ACC112 (cell line): ENCODE data around the gene RUBCNL.
A peak's percentile ranks its signal among the peaks of the same experiment; 100 is the strongest.
"Not testable (repeated sequence)": the region's sequence is repeated elsewhere in the genome, so short reads cannot be mapped to it uniquely, and the experiment has no call there.

Experiments
- H2AFZ ChIP-seq: fragments of 200-600 bp; sonication (generic); one replicate; pipeline ENCODE4 v1.6.0; 2017; ENCODE audit warnings: antibody characterized with exemption, low read length; ENCODE audit not compliant: unreplicated experiment
- H3K27ac ChIP-seq: fragments of 200-600 bp; sonication (generic); 2 replicates; pipeline ENCODE4 v1.5.1; 2014; ENCODE audit warnings: low read depth, mild to moderate bottlenecking, antibody characterized with exemption, low read length, moderate library complexity
- H3K27me3 ChIP-seq: fragments of 200-600 bp; sonication (generic); 2 replicates; pipeline ENCODE4 v1.6.1; 2014; ENCODE audit warnings: mild to moderate bottlenecking, antibody characterized with exemption, low read length, moderate library complexity, mixed read lengths; ENCODE audit not compliant: insufficient read depth
- H3K36me3 ChIP-seq: fragments of 200-600 bp; sonication (generic); 2 replicates; pipeline ENCODE4 v1.6.1; 2016; ENCODE audit warnings: mild to moderate bottlenecking, antibody characterized with exemption, low read length, moderate library complexity, mixed read lengths; ENCODE audit not compliant: insufficient read depth
- H3K4me1 ChIP-seq: fragments of 200-600 bp; sonication (generic); one replicate; pipeline ENCODE4 v1.6.1; 2016; ENCODE audit warnings: low read length, mixed read lengths; ENCODE audit not compliant: insufficient read depth, unreplicated experiment, control insufficient read depth
- H3K4me3 ChIP-seq: fragments of 200-600 bp; sonication (generic); 2 replicates; pipeline ENCODE4 v1.5.1; 2014; ENCODE audit warnings: mild to moderate bottlenecking, low read depth, low read length
- H3K79me2 ChIP-seq: fragments of 200-600 bp; sonication (generic); one replicate; pipeline ENCODE4 v1.6.0; 2016; ENCODE audit warnings: low read length; ENCODE audit not compliant: control insufficient read depth, unreplicated experiment, insufficient read depth

RUBCNL gene

DNA sequence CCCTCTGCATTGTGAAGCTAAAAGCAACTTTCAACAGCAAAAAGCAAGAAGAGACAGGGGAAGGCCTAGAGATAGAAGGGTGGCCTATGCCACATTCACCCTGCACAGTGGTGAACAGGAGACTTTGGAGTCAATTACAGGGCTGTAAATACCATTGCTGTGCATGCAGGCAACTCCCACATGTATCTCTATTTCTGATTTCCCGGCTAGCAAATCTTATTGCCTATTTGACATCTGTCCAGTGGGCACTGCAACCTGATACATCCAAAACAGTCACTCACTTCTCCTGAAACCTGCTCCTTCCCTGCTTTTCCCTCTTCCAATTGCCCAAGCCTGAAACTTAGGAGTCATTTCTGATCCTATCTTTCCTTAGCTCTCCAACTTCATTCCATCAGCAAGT lies 13.4 kb downstream of the RUBCNL start:
- peaks cover 22% of the 10 kb centered on the region for H3K4me1 ChIP-seq
- H3K4me3 ChIP-seq = no peak overlapping the region
- H3K36me3 ChIP-seq = no peaks in the 10 kb centered on the region
- H3K79me2 ChIP-seq = no peaks in the 10 kb centered on the region
- no peak overlapping the region for H3K27ac ChIP-seq
- no peaks in the 10 kb centered on the region for H3K27me3 ChIP-seq
- no peak overlapping the region for H2AFZ ChIP-seq

DNA sequence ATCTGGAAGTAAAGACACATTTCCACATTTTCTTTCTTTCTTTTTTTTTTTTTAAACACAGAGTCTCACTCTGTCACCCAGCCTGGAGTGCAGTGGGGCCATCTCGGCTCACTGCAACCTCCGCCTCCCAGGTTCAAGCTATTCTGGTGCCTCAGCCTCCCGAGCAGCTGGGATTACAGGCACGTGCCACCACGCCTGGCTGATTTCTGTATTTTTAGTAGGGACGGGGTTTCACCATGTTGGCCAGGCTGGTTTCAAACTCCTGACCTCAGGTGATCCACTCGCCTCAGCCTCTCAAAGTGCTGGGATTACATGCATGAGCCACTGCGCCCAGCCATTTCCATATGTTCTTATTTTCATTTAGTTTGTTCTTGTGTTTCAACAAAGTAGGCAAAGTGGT lies 14.1 kb downstream of the RUBCNL start:
- not testable (repeated sequence) for H3K27me3 ChIP-seq, H3K27ac ChIP-seq, H3K4me3 ChIP-seq, H2AFZ ChIP-seq, H3K79me2 ChIP-seq, H3K36me3 ChIP-seq
- H3K4me1 ChIP-seq = peaks cover 29% of the 10 kb centered on the region

DNA sequence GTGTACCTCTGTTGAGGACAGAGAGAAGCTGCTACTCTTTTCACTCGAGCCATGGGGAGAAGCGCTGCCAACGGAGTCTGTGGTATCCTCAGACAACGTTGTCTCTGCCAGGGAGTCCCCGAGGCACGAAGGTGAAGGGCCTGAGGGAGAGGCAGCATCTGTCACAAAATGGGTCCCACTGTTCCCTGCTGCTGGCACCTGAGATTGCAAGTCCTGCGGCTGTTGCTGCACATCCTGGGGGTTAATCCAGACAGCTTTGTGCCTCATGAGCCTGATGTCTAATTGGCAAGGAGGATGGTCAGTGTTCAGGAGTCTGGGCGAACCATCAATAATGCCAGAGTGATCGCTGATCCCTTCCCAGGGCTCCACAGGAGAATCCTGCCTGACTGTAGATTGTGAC lies 15.0 kb downstream of the RUBCNL start:
- no peaks in the 10 kb centered on the region for H3K27me3 ChIP-seq
- H2AFZ ChIP-seq = no peak overlapping the region
- no peak overlapping the region for H3K4me3 ChIP-seq
- no peak overlapping the region for H3K27ac ChIP-seq
- no peaks in the 10 kb centered on the region for H3K36me3 ChIP-seq
- H3K79me2 ChIP-seq = no peaks in the 10 kb centered on the region
- H3K4me1 ChIP-seq = peaks cover 38% of the 10 kb centered on the region

DNA sequence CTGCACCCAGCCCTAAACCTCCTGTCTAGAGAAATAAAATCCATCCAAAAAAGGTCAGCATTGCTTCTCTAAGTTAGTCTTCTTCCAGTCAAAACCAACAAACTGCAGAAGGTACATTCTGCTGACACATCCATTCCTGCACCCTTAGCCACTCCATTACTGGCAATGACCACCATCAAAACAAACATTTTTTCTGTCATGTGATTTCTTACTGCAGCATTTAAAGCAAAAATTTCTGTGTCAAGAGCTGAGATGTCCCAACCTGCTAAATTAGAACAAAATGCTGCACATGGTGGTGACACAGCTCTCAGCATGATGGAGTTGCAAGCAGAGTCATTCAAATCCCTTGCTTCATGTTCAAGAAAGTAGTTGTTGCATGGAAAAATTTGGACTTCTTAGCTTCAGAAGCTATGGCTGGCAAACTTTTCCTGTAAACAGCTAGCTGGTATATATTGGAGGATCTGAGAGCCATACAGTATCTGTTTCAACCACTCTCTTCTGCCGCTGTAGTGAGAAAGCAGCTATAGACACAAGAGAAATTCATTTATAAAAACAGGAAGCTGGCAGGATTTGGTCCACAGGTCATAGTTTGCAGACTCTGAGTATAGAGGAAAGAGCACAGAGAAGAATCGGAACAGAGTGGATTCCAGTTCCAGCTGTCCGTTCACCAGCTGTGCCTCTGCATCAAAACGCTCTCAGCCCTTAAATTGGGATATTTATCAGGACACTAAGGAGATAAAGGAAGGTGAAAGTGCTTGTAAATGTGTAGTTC lies 17.4 kb downstream of the RUBCNL start:
- Histone ChIP-seq H3K4me1 (peaks cover 38% of the 10 kb centered on the region), H3K79me2 (no peaks in the 10 kb centered on the region), H3K4me3 (no peak overlapping the region), H3K27ac (peak overlapping the region; percentile 74), H3K27me3 (no peaks in the 10 kb centered on the region), H2AFZ (peak overlapping the region; percentile 45), H3K36me3 (no peaks in the 10 kb centered on the region)

DNA sequence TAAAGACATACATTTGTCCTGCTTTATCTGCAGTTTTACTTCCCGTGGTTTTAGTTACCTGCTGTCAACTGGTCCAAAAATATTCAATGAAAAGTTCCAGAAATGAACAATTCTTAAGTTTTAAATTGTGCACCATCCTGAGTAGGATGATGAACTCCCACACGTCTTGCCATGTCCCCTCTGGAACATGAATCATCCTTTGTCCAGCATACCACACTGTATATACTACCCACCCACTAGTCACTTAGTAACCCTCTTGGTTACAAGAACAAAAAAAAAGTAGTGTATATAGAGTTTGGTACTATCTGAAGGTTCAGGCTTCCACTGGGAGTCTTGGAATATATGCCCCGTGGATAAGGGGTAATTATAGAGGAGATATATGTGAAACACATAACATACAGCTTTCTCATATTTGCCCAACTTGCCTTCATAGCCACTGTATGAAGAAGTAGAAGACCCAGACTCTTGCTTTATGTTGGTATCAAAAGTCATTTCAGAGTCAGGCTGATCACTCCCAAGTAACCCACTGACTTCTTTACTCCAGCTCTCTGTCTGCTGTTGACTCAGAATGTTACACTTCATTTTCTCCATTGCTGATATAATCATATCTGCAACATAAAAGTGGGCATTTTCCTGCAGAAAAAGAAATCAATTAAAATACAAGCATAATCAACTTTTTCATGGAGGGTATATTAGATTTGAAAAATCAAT lies 19.3 kb downstream of the RUBCNL start:
- no peak overlapping the region for H3K4me3 ChIP-seq
- no peaks in the 10 kb centered on the region for H3K79me2 ChIP-seq
- H3K36me3 ChIP-seq = no peaks in the 10 kb centered on the region
- no peaks in the 10 kb centered on the region for H3K27me3 ChIP-seq
- peaks cover 38% of the 10 kb centered on the region for H3K4me1 ChIP-seq
- peak overlapping the region; percentile 33 for H2AFZ ChIP-seq
- peak overlapping the region; percentile 74 for H3K27ac ChIP-seq

DNA sequence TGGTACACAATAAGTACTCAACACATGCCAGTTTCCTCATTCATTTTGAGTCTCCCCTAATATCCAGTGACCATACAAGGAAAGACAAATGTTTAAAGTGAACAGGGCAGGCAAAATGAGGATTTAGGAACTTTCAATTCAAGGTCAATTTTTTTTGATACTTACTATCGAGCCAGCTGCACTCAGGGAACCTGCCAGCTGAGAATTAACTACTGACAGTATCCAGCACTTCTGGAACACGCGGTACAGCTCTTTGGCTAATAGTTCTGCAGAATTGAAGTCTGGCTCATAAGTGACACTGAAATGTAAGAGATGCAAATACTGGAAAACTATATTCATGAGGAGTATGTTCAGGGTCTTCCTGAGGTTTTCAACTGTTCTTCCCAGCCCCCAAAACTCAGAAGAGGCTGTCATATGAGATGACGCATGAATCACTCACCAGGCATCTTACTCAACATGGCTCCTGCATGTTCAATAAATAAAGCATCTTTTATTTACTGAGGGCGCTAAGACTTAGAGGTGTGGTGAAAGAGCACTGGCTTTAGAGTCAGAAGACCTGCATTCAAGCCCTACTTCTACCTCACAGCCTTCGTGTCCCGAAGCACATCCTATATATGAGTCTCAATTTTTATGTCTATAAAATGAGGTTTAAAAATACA lies 25.6 kb downstream of the RUBCNL start:
- peaks cover 6% of the 10 kb centered on the region for H3K4me1 ChIP-seq
- H3K27me3 ChIP-seq = no peaks in the 10 kb centered on the region
- no peaks in the 10 kb centered on the region for H3K36me3 ChIP-seq
- H2AFZ ChIP-seq = no peak overlapping the region
- H3K79me2 ChIP-seq = no peaks in the 10 kb centered on the region
- no peak overlapping the region for H3K27ac ChIP-seq
- no peak overlapping the region for H3K4me3 ChIP-seq

DNA sequence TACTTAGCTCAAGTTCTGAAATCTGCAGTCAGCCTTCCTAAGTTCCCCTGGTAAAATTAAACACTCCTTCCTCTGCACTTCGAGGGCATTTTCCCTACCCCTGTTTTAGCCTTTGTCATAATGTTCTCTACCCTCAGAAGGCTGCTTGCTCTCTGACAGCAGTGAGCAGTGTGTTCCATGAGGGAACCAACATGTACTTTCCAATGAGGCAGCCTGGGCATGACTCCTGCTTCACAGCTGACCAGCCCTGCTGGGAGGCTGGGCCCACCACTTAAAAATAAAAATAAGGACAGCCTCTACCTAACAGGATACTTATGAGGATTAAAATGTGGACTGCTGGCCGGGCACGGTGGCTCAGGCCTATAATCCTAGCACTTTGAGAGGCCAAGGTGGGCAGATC lies 26.4 kb downstream of the RUBCNL start:
- no peak overlapping the region for H3K4me3 ChIP-seq
- H2AFZ ChIP-seq = no peak overlapping the region
- no peak overlapping the region for H3K27ac ChIP-seq
- H3K4me1 ChIP-seq = peaks cover 8% of the 10 kb centered on the region
- no peaks in the 10 kb centered on the region for H3K27me3 ChIP-seq
- no peaks in the 10 kb centered on the region for H3K36me3 ChIP-seq
- H3K79me2 ChIP-seq = no peaks in the 10 kb centered on the region

DNA sequence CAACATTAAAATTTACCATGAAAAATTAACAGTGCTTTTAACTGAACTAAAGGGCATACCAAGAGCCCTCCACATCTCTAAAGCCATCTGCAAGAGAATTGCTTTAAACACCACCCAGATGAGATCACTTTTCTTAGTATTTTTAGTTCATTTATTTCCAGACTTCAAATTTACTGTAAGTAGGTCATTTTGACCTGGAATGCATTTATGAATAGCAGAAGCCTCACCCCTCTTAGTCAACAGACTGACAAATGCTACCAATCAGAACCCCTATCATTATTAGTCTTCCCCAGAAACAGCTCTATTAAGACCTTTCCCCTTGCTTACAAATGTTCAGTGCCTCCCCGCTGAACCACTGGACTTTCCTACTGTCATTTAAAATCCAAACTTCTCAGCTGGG lies 27.3 kb downstream of the RUBCNL start:
- Histone ChIP-seq H3K27ac (no peak overlapping the region), H3K4me1 (peaks cover 15% of the 10 kb centered on the region), H3K36me3 (no peaks in the 10 kb centered on the region), H3K4me3 (no peak overlapping the region), H3K79me2 (no peaks in the 10 kb centered on the region), H2AFZ (no peak overlapping the region), H3K27me3 (no peaks in the 10 kb centered on the region)

DNA sequence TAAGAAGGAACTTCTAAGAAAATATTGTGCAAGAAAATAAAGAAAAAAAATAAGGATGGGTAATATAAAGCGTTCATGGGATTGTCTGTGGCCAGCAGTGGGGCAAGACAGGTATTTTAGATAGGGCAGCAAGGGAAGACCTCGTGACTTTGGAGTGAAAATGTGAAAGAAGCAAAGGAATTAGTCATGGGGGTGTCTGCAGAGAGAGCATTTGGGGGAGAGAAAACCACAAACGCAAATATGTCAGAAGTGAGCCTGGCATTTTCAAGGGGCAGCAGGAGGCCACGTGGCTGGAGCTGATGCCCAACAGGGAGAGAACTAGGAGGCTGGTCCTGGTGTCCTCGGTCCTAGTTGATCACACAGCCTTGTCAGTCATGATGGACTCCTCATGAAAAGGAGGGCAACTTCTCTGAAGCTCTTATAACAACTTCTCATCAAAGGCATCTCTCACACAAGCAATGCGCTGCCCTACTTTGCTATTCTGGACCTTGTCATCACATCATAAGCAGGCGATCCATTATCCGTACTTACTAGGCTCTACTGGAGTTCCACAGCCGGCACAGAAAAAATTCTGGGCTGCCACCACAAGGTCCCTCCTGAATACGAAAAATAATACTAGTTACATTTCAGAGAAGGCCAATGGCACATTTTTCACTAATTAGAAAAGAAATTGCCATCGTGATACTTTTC lies 31.0 kb downstream of the RUBCNL start:
- Histone ChIP-seq H3K27ac (peak overlapping the region; percentile 96), H3K4me1 (peaks cover 13% of the 10 kb centered on the region), H3K4me3 (no peak overlapping the region), H2AFZ (no peak overlapping the region), H3K27me3 (no peaks in the 10 kb centered on the region), H3K36me3 (peaks cover 7% of the 10 kb centered on the region), H3K79me2 (no peaks in the 10 kb centered on the region)

DNA sequence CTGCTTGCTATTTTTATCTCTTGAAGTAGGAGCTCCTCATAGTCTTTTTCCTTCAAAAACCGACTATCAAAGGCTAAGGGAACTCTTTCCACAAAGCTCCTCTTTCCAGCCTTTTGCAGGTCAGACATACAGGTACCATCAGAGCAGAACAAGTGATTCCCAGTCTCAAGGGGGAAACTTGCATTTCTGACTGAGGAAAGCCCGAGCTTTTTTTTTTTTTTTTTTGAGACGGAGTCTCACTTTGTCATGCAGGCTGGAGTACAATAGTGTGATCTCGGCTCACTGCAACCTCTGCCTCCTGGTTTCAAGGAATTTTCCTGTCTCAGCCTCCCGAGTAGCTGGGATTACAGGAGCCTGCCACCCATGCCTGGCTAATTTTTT lies 32.0 kb downstream of the RUBCNL start:
- Histone ChIP-seq H3K4me1 (peaks cover 13% of the 10 kb centered on the region), H3K4me3 (peak overlapping the region; percentile 59), H3K36me3 (peaks cover 7% of the 10 kb centered on the region), H2AFZ (peak overlapping the region; percentile 37), H3K27ac (peak overlapping the region; percentile 96), H3K27me3 (no peaks in the 10 kb centered on the region), H3K79me2 (no peaks in the 10 kb centered on the region)
